ENCODE measurements around the gene TBC1D25.
A peak's percentile ranks its signal among the peaks of the same experiment; 100 is the strongest.

The TBC1D25 gene

GRCh38 chrX:48539345-48540027 is at the start of gene TBC1D25 (continued):
- TF ChIP-seq ZBTB20 (tag by site-specific recombination; IDR thresholded peaks at IDR 0.05), result no peak
- no peak for TF ChIP-seq MYNN (tag by site-specific recombination; IDR thresholded peaks at IDR 0.05; ENCODE audit: borderline replicate concordance)
- TF ChIP-seq SETDB1 (IDR thresholded peaks at IDR 0.05; ENCODE audit: insufficient read length, low read length), result no peak
- 0 out of 2 replicates have a peak, but pooled peaks have one; percentile 31 for TF ChIP-seq ZIC2 (tag by site-specific recombination; IDR thresholded peaks at IDR 0.05)
- no peak for TF ChIP-seq ZNF488 (tag by site-specific recombination; IDR thresholded peaks at IDR 0.05)
- no peak for TF ChIP-seq ZNF292 (tag by site-specific recombination; IDR thresholded peaks at IDR 0.05; ENCODE audit: borderline replicate concordance, low read depth)
- no peak for TF ChIP-seq REST (tag by site-specific recombination; IDR thresholded peaks at IDR 0.05)
- TF ChIP-seq ZNF596 (tag by site-specific recombination; IDR thresholded peaks at IDR 0.05), result no peak
- TF ChIP-seq PRDM10 (tag by site-specific recombination; IDR thresholded peaks at IDR 0.05), result peak; percentile 72
- no peak for TF ChIP-seq ZNF776 (tag by site-specific recombination; IDR thresholded peaks at IDR 0.05; ENCODE audit: borderline replicate concordance)
- no peak for TF ChIP-seq ZNF132 (tag by site-specific recombination; IDR thresholded peaks at IDR 0.05; ENCODE audit: borderline replicate concordance)
- no peak; the same call in 1 of the 2 replicates for TF ChIP-seq KLF1 (tag by site-specific recombination; IDR thresholded peaks at IDR 0.05)
- TF ChIP-seq ZNF16 (tag by site-specific recombination; IDR thresholded peaks at IDR 0.05; ENCODE audit: low read depth), result no peak
- no peak for TF ChIP-seq ZNF610 (tag by site-specific recombination; IDR thresholded peaks at IDR 0.05; ENCODE audit: borderline replicate concordance)
- no peak for TF ChIP-seq ZNF544 (tag by site-specific recombination; IDR thresholded peaks at IDR 0.05)
- peak; percentile 73; the same call in 1 of the 2 replicates for TF ChIP-seq ZNF76 (tag by site-specific recombination; IDR thresholded peaks at IDR 0.05; ENCODE audit: borderline replicate concordance, low read depth)
- TF ChIP-seq KLF8 (tag by site-specific recombination; IDR thresholded peaks at IDR 0.05), result peak; percentile 67
- TF ChIP-seq ZNF549 (tag by site-specific recombination; IDR thresholded peaks at IDR 0.05), result no peak
- no peak for TF ChIP-seq ZNF777 (tag by site-specific recombination; IDR thresholded peaks at IDR 0.05; ENCODE audit: borderline replicate concordance)
- no peak for TF ChIP-seq ZNF664 (tag by site-specific recombination; IDR thresholded peaks at IDR 0.05)
- peak; percentile 94 for TF ChIP-seq ZBTB8A (tag by site-specific recombination; IDR thresholded peaks at IDR 0.05)
- TF ChIP-seq CTCF (tag by site-specific recombination; IDR thresholded peaks at IDR 0.05), result peak; percentile 81
- TF ChIP-seq ZSCAN30 (tag by site-specific recombination; IDR thresholded peaks at IDR 0.05), result peak; percentile 64; the same call in 1 of the 2 replicates
- peak; percentile 30 for TF ChIP-seq SP7 (tag by site-specific recombination; IDR thresholded peaks at IDR 0.05)
- TF ChIP-seq ZNF157 (tag by site-specific recombination; IDR thresholded peaks at IDR 0.05), result no peak
